Measurements from ENCODE around the gene ITPRID2.

GRCh38 chr2:181894381-181894780 is 2.9 kb downstream of the ITPRID2 start:
- TF ChIP-seq, protein P1, sequence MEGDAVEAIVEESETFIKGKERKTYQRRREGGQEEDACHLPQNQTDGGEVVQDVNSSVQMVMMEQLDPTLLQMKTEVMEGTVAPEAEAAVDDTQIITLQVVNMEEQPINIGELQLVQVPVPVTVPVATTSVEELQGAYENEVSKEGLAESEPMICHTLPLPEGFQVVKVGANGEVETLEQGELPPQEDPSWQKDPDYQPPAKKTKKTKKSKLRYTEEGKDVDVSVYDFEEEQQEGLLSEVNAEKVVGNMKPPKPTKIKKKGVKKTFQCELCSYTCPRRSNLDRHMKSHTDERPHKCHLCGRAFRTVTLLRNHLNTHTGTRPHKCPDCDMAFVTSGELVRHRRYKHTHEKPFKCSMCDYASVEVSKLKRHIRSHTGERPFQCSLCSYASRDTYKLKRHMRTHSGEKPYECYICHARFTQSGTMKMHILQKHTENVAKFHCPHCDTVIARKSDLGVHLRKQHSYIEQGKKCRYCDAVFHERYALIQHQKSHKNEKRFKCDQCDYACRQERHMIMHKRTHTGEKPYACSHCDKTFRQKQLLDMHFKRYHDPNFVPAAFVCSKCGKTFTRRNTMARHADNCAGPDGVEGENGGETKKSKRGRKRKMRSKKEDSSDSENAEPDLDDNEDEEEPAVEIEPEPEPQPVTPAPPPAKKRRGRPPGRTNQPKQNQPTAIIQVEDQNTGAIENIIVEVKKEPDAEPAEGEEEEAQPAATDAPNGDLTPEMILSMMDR (IDR thresholded peaks at IDR 0.05): no peak
- TF ChIP-seq POLR2A (IDR thresholded peaks at IDR 0.05): no peak
